NCI-H1930 (cell line): ENCODE data around the gene PKMYT1.

ENCODE experiments used
- DNase-seq, 2 experiments: peaks; one replicate each; lab custom pipeline; 2025; lab: John Stamatoyannopoulos, UW

PKMYT1 gene

DNA sequence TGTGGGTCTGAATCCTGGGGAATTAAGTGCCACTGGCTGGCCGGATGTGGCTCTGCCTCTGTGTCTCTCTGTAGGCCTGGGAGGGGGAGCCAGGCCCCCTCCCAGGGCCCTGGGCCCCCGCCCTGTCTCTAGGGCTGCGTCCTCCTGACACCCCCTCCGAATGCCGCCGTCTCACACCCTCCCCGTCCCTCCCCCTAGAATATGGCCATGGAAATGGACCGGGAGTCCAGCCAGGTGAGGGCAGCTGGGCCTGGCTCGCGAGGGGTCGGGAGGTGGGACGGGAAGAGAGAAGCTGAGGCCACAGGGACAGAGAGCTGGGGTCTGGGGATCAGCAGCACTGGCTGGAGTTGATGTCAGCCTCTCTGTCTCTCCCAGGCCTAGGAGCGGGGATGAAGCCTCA, 16.1 kb upstream of the PKMYT1 start:
- no peak for DNase-seq

DNA sequence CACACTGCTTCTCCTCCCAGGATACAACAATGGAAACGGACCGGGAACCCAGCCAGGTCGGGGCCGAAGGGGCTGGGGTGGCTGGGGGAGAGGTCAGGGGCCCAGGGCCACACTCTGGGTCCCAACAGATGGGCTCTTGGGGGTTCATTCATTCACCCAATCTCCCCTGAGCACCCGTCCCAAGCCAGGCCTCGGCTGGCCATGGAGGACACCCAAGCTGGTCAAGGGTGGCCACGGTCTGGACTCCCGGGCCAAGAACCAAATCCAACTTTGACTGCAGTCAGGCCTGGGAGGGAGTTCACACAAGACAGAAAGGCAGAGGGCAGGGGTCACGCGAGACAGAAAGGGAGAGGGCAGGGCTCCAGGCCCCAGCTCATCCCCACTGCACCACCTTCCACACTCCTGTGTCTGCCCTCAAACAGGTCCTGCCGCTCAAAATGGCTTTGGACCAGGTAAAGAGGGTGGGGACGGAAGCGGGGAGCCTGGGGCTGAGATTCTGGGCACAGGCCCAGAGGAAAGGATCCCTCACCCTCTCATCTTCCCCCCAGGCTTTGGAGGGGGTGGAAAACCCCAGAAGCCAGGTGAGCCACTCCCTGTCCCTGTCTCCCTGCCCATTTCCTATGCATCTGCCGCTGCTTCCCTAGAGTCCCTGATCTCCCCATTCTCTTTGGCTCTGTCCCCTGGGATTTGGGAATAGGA, 12.3 kb upstream of the PKMYT1 start:
- DNase-seq = no peak

DNA sequence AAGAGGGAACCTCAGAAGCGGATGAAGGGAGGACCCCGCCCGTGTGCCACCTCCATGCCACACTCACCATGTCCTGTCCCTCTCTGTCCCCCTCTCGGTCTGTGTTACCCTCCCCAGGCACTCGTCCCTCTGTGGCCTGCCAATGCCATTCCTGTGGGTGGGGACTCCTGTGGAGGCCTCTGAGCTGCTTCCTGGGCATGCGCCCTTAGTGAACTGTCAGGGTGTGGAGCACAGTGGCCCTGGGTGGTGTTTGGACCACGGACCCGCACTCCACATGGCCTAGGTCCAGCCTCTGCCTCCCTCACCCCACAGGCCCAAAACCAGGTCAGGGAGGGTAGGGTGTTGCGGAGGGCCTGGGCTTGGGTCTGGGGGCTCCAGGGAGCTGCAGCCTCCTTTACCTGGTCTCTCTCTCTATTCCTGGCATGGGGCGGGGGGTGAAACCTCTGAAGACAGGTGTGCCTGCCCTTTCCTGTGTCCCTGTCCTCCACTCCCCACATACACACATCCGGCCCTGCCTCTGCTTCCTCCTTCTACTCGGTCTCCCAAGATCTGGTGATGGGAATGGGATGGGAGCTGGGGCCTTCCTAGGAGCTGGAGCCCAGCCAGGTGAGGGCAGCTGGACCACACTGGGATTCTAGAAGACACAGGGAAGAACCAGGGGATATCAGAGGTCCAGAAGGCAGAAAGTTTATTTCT, 11.5 kb upstream of the PKMYT1 start:
- DNase-seq = no peak

DNA sequence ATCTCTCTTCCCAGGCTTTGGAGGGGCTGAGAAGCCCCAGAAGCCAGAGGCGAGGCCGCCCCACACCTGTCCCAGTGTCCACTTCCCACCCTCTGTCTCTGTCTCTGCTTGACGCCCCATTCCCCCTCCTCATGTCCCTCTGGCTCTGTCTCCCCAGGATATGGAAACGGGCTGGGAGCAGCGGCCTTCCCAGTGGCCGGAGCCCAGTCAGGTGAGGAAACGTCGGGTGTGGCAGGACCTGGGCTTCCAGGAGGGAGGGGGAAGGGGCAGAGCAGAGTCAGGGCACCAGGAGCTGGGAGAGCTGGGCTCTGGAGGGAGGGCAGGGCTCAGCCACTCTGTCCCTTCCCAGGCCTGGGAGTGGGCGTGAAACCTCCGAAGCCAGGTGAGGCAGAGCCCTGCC, 10.6 kb upstream of the PKMYT1 start:
- DNase-seq = no peak

DNA sequence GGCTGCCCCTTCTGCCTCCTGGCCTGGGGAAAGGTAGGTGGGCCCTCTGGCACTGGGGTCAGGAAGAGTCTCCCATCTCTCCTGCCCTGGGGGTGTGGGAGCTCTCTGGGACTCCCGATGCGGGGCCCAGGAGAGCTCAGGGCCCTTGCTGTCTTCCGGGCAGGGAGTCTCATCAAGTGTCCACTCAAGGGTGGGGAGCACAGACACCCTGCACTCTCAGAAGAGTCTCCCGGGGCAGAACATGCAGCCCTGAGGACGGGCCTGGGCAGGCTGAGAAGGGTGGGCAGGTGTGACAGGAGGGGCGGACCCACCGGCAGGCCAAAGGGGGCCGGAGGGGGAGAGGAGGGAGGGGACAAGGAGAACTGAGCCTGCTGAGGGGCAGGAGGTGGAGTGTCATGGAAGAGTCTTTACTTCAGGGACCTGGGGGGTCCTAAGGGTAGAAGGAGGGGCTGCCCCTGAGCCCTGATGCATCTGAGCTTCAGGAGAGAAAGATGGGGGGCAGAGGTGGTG, 8.4 kb upstream of the PKMYT1 start:
- DNase-seq = no peak

DNA sequence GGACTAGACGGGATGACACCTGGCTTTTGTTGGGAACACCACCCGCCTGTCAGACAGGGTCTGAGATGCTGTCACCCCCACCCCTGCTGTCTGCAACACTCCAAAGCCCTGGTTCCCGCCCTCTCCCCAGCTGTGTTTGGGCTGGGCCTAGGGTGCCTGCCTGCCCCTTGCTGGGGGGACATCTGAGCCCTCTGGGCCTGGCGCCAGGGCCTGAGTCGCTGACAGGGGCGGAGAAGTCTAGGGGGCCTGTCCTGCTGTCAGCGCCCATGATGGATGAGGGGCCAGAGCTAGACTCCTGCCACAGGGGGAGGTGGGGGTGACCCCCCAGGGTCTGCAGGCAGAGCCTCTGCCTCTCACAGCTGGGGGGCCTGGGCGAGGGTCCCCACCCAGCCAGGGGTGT, 7.6 kb upstream of the PKMYT1 start:
- DNase-seq = no peak

DNA sequence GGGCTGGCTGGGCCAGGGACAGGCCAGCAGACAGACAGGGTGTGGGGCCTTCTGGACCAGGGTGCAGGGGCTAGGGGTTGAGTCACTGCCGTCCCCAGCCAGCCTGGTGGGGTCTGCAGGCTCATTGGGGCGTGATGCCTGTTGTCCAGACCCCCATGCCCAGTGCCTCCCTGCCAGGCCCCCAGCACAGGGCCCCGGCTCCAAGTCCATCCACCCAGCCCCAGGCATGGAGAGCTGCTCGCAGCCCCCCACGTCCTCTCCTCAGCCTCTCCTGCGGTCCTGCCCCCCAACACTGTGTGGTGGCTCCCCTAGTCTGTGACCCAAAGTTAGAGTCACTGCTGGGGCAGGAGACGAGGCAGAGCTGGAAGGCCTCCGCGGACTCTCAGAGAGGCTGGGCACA, 7.0 kb upstream of the PKMYT1 start:
- no peak for DNase-seq

DNA sequence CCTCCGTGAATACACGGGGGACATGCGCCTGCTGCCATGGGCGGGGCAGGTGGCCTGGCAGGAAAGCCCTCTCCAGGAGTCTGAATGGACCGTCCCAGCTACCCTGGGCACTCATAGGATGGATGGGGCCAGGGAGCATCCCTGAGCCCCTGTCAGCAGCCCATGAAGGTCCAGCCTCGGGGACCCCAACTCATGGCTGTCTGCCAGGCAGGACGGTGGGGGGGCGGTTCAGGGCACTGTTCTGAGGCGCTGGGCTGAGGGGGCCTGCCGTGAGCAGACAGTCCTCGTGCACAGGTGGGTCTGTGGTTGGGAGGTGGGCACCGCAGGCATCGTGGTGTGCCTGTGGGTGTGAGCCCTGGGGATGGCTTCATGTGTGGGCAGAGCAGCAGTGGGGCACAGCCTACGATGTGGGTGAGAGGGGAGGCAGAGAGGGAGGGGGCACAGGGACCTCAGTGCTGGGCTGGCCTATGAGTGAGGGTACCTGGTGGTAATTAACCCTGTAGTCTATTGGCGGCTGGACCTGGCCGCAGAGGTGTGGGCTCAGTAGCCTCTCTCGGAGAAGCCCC, 6.5 kb upstream of the PKMYT1 start:
- DNase-seq = no peak

DNA sequence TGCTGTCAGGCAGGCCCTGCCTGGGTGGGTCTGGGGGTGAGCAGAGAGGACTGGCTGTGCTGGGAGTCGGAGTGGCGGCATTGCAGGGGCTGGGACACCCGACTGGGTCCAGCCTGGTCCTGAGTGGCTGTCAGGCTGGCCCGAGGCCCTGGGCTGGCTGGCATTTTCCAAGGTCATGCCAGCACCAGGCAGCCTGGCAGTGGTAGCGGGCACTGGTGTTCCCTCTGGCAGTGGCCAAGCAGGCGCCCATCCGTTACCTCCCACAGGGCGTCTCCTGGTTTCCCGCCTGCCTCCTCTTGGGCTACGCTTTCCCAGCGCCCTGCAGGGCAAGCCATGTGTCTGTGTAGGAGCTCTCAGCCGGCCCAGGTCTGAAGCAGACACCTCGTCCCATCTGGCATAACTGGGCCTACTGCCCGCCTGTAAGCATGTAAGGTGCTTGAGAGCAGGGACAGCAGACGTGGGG, 5.7 kb upstream of the PKMYT1 start:
- no peak for DNase-seq

DNA sequence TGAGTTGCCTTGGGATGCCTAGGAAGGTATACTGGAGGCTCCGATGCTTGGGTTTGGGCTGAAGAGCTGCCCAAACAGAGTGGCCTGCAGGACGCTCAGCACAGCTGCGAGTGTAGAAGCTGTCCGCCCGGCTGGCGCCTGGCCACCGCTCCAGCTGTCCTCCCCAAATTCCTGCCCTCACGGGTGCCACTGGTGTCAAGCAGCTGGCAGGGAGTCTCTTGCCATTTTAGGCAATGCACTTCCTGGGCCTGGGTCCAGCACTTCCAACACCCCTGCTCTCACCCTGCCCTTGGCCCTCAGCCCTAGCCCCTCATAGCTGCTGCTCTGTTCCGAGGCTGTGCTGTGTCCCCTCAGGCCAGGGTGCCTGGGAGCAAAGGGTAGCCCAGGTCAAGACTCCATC, 5.2 kb upstream of the PKMYT1 start:
- no peak for DNase-seq

DNA sequence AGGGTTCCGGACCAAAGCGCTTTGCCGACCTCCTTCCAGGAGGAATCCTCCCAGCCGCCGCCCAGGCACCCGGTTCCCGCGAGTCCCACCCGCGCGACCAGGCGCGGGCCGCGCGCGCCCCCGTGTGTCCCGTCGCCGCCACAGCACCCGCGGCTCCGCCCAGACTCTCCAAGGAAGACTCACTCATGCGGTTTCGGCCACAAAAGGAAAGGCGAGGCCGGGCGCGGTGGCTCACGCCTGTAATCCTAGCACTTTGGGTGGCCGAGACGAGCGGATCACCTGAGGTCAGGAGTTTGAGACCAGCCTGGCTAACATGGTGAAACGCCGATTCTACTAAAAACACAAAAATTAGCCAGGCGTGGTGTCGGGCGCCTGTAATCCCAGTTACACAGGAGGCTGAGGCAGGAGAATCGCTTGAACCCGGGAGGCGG, 3.5 kb upstream of the PKMYT1 start:
- DNase-seq = peak; percentile 62 to 79

DNA sequence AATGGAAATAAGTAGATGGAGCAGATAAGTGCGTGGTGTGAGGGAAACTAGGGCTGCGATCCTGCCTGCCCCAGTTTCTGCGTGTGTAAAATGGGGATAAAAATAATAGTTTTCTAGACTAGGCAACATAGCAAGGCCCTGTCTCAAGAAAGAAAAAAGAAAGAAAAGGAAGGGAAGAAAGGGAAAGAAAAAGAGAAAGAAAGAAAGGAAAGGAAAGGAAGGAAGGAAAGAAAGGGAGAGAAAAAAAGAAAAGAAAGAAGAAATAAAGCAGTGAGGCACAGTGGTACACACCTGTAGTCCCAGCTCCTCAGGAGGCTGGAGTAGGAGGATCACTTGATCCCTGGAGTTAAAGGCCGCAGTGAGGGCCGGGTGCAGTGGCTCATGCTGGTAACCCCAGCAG, 2.2 kb upstream of the PKMYT1 start:
- DNase-seq = no peak

DNA sequence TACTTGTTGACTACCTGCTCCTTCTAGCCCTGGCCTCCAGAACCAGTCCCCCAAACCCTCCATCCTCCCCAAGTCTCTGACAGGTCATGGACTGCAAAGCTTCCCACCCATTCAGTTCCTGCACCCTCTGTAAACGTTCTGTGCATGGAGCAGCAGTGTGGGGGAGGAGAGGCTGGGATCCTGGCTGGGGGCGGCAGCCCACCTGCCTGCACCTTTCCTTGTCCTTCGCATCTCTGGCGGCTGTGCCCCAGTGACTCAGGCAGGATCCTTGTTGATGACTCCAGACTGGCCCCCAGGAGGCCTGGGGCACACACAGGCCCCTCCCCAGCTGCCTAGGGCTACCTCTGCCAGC, 1.6 kb upstream of the PKMYT1 start:
- DNase-seq = no peak

DNA sequence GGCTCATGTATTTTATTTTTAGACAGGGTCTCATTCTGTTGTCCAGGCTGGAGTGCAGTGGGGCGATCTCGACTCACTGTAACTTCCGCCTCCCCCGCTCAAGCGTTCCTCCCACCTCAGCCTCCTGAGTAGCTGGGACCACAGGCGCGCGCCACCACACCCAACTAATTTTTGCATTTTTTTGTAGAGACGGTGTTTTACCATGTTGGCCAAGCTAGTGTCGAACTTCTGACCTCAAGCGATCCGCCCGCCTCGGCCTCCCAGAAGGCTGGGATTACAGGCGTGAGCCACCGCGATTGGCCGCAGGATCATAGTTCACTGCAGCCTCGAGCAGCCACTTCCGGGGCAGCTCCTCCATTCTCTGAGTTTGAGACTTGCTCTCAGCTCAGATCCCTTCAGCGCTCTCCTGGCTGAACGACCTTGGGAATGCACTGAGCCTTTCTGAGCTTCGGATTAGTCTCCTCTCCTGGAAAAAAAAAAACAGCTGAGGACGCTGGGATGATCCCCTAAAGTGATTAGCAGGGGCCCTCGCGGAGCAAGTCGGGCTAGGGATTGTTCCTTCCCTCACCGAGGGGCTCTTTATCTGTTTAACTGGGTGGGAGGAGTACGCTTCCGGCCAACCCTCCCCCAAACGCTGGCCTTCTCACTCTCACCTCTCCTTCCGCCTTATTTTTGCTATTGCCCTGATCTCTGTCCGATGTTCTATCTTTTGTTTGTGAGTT, 1.1 kb upstream of the PKMYT1 start:
- no peak for DNase-seq

DNA sequence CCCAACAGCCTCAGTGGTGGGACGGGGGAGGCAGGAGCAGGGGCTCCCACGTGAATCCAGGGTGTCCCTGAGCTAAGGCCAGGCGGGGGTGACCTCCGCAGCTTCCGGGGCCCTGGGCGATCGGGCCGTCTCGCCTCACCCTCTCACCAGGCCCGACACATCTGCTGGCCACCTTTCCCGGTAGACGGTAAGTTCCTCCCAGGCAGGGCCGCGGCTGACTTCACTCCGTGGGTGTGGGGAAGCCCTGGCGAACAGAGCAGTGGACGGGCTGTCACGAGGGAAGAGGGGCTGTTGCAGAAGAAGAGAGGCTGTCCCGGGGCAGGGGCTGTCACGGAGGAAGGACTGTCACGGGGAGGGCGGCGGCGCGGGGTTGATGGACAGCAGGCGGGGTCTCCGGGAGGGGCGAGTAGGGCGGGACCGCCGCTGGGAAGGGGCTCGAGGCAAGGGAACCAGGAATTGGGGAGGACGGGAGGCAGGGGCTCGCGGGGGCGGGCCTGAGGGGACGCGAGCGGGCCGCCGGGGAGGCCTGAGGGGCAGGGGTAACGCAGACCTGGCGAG, 498 bp downstream of the PKMYT1 start:
- DNase-seq = no peak

DNA sequence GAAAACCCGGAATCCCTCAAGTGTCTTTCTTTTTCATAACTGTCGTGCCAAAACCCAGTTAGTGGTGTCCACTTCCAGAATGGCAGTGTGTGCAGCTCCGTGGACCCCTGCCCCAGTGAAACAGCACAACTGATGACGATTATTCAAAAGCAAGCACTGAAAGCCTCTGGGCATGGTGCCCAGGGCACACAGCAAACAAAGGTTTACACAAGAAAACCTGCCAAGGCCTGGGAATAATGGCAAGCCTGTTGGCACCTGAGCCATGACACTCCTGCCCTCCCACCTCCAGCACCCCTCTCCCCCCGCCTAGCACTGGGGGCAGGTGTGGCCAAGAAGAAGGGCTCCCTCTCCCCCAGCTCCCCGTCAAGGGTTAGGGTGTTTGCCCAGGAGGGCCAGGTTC, 2.8 kb downstream of the PKMYT1 start:
- DNase-seq = no peak

DNA sequence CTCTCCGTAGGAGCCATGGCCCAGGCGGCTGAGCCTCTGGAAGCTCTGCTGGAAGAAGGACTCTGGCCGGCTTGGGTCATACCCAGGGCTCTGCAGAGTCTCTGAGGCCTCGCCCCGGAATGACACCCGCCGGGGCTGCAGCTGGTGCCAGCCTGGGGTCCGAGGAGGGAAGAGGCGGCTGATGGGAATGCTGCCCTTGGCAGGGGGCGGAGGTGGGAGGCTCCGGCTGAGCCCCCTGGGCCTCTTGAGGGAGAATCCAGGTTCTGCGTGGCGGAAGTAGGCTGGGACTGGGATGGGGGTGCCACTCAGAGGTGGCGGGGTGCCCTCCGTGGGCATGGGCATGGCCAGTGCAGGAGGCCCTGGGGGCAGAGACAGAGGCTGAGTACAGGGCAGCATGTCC, 3.6 kb downstream of the PKMYT1 start:
- DNase-seq = no peak

DNA sequence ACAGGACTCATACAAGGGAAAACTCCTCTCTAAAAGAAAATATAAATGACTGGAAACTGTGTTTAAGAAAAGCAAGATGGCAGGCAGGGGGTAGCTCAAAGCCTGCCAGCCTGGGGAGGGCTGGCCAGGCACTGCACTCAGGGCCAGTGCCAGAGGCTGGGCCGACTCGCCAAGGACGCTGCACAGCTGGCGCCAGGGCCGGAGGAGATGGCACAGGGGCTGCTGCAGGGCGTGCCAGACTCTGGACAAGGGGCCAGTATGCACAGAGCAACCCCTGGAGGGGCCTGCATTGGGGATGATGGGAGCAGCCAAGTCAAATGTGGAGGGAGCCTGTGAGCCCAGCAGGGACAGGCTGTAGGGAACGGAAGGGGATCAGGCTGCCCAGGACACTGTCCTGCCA, 4.0 kb downstream of the PKMYT1 start:
- no peak for DNase-seq

DNA sequence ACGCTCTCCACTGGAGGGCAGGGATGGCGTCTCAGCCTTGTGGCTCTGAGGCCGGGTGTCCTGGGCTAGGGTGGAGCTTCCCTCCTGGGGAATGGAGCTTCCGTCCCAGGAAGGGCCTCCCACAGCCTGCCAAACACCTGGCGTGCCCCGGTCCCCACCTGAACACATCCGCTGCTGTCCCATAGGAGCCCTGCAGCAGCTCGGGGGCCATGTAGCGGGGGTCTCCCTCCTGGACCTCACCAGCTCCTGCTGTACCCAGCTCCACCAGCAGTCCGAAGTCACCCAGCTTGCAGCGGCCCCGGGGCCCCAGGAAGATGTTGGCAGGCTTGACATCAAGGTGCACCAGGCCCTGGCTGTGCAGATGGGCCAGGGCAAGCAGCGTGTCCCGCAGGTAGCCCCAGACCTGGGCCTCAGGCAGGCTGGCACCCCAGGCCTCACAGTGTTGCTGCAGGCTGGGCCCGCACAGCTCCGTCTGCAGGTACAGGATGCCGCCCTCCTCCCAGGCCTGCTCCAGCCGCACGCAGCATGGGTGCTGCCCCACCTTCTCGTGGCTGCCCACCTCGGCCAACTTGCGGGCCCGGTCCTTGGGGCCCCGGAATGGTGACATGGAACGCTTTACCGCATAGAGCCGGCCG, 5.0 kb downstream of the PKMYT1 start:
- DNase-seq = no peak

DNA sequence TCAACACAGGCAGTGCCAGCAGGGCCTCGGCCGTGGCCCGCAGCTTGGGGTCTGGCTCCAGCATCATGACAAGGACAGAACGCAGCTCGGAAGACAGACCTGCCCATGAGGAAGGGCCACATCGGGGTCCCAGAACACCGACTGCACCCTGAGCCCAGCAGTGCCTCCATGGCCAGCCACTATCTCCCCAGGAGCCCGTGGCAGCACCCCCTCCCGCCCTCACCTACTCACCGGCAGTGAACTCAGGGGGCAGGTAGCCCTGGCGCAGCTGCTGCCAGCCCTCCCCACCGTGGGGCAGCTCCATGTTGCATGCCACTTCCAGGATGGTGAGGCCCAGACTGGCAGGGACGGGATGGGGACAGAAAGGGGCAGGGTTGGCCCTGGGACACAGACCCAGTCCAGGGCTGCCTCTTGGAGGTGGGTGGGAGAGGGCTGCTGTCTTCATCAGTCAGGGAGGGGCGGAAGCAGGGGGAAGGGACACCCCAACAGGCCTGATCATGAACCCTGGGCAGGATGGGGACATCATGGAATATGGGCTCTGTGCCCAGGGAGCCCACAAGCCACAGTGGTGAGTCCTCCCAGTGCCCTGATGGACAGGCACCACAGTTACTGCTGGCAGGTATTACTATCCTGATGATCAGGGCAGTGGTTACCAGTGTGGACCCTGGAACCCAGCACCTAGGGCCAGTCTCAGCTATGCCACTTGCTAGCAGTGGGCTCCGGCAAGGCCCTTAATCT, 5.8 kb downstream of the PKMYT1 start:
- DNase-seq = no peak

DNA sequence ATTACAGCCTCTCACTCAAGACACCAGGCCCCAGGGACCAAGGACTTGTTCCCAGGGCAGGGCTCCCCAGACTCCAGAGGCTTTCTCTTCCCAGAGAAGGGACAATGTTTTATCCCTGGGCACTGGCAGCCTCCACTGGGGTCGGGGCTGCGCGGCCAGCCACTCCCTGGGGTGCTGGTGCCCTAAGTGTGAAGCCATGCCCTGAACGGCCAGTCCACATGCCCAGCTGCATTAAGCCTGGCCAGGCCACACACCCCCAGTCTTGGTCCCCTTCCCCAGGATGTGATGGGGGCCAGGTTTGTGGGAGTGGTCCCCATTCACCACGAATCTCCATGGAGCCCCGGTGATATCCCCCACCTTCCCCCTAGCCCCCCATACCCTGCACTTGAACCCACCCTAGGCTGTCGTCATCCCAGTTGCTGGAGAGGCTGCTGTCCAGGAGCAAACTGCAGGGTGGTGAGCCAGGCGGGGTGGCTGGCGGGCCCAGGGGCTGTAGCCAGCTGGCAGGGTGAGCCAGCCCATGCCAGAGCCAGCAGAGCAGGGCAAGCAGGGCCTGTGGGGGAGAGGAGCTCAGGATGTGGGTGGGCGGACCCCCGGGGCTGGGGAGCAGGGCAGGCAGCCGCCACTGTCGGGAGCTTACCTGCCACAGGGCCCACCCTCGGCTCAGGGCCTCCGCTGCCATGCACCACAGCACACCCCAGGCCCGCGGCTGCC, 6.5 kb downstream of the PKMYT1 start:
- no peak for DNase-seq
